HEK293 (cell line): ENCODE results near the gene MSH4.

Experiments used
- CTCF ChIA-PET: fragments of 350-600 bp; formaldehyde crosslinking; extraction: SDS; loops from one replicate; lab custom pipeline; 2021; ENCODE audit warnings: antibody characterized with exemption; lab: Yijun Ruan, JAX
- POLR2A ChIA-PET: fragments of 300-600 bp; formaldehyde crosslinking; extraction: SDS; loops from one replicate; lab custom pipeline; 2020; ENCODE audit warnings: antibody characterized with exemption, inconsistent platforms; lab: Yijun Ruan, JAX
- H3K27ac ChIP-seq: fragments of 200-500 bp; sonication (Bioruptor generic); 2 replicates; pipeline ENCODE4 v1.5.1; 2014; ENCODE audit warnings: low read depth, low read length, control low read depth, inconsistent platforms; ENCODE audit errors: extremely low read depth
- H3K36me3 ChIP-seq, 2 experiments: fragments of 200-500 bp in 1 of 2; sonication (Bioruptor generic) in 1 of 2; 1 replicate in 1 of 2; 2 replicates in 1 of 2; pipeline ENCODE4 v1.5.1; 2014 to 2017; ENCODE audit warnings: inconsistent platforms in 2 of 2, low read length in 2 of 2; ENCODE audit not compliant: control insufficient read depth in 2 of 2, insufficient read depth in 1 of 2
- H3K4me1 ChIP-seq: fragments of 200-500 bp; sonication (Bioruptor generic); 2 replicates; pipeline ENCODE4 v1.5.1; 2014; ENCODE audit warnings: mild to moderate bottlenecking, low read length, inconsistent platforms; ENCODE audit not compliant: control insufficient read depth, insufficient read depth
- H3K4me3 ChIP-seq: 2 replicates; pipeline ENCODE4 v1.5.1; 2011; ENCODE audit warnings: low read depth, mild to moderate bottlenecking, control low read depth, low read length, moderate library complexity
- H3K9me3 ChIP-seq: fragments of 200-500 bp; sonication (Bioruptor generic); 2 replicates; pipeline ENCODE4 v1.5.1; 2014; ENCODE audit warnings: low read depth, low read length, inconsistent platforms; ENCODE audit not compliant: control insufficient read depth, insufficient read depth
- CTCF ChIP-seq: fragments of 450-650 bp; formaldehyde crosslinking; IDR thresholded peaks from 2 replicates; pipeline ENCODE4 v1.5.1; 2016; ENCODE audit warnings: missing biosample characterization, missing genetic modification characterization
- GLI4 ChIP-seq: fragments of 450-650 bp; formaldehyde crosslinking; IDR thresholded peaks from 2 replicates; pipeline ENCODE4 v1.5.1; 2016; ENCODE audit warnings: missing biosample characterization, missing genetic modification characterization
- HOXD13 ChIP-seq: sonication (generic); formaldehyde crosslinking; IDR thresholded peaks from 2 replicates; pipeline ENCODE4 v1.8.0; 2022; ENCODE audit warnings: missing genetic modification reagents, borderline replicate concordance
- KLF7 ChIP-seq: fragments of 450-650 bp; formaldehyde crosslinking; IDR thresholded peaks from 2 replicates; pipeline ENCODE4 v1.5.1; 2016; ENCODE audit warnings: missing biosample characterization, missing genetic modification characterization, borderline replicate concordance
- KLF8 ChIP-seq: fragments of 450-650 bp; formaldehyde crosslinking; IDR thresholded peaks from 2 replicates; pipeline ENCODE4 v1.5.1; 2016; ENCODE audit warnings: missing biosample characterization, missing genetic modification characterization
- PATZ1 ChIP-seq: fragments of 450-650 bp; formaldehyde crosslinking; IDR thresholded peaks from 2 replicates; pipeline ENCODE4 v1.5.1; 2016; ENCODE audit warnings: missing biosample characterization, missing genetic modification characterization
- ZBTB10 ChIP-seq: fragments of 450-650 bp; formaldehyde crosslinking; IDR thresholded peaks from 2 replicates; pipeline ENCODE4 v1.5.1; 2016; ENCODE audit warnings: missing biosample characterization, missing genetic modification characterization
- ZBTB17 ChIP-seq: fragments of 450-650 bp; formaldehyde crosslinking; IDR thresholded peaks from 2 replicates; pipeline ENCODE4 v1.5.1; 2016; ENCODE audit warnings: missing biosample characterization, missing genetic modification characterization
- ZBTB26 ChIP-seq: fragments of 450-650 bp; formaldehyde crosslinking; optimal IDR thresholded peaks from 2 replicates; pipeline ENCODE3; 2016; ENCODE audit warnings: missing biosample characterization, mild to moderate bottlenecking, missing genetic modification characterization
- ZFP41 ChIP-seq: fragments of 450-650 bp; formaldehyde crosslinking; IDR thresholded peaks from 2 replicates; pipeline ENCODE4 v1.5.1; 2016; ENCODE audit warnings: missing biosample characterization, missing genetic modification characterization, borderline replicate concordance
- ZIC2 ChIP-seq: fragments of 450-650 bp; formaldehyde crosslinking; IDR thresholded peaks from 2 replicates; pipeline ENCODE4 v1.5.1; 2016; ENCODE audit warnings: missing biosample characterization, missing genetic modification characterization
- ZNF10 ChIP-seq: fragments of 450-650 bp; formaldehyde crosslinking; IDR thresholded peaks from 2 replicates; pipeline ENCODE4 v1.5.1; 2017; ENCODE audit warnings: missing biosample characterization, missing genetic modification characterization
- ZNF133 ChIP-seq: fragments of 450-650 bp; formaldehyde crosslinking; IDR thresholded peaks from 2 replicates; pipeline ENCODE4 v1.5.1; 2016; ENCODE audit warnings: missing biosample characterization, missing genetic modification characterization
- ZNF202 ChIP-seq: fragments of 450-650 bp; formaldehyde crosslinking; IDR thresholded peaks from 2 replicates; pipeline ENCODE4 v1.5.1; 2016; ENCODE audit warnings: missing biosample characterization, missing genetic modification characterization, borderline replicate concordance
- ZNF24 ChIP-seq: fragments of 450-650 bp; formaldehyde crosslinking; IDR thresholded peaks from 2 replicates; pipeline ENCODE4 v1.5.1; 2016; ENCODE audit warnings: missing biosample characterization, missing genetic modification characterization
- ZNF280C ChIP-seq: fragments of 450-650 bp; formaldehyde crosslinking; IDR thresholded peaks from 2 replicates; pipeline ENCODE4 v1.5.1; 2016; ENCODE audit warnings: missing biosample characterization, missing genetic modification characterization
- ZNF416 ChIP-seq: fragments of 450-650 bp; formaldehyde crosslinking; IDR thresholded peaks from 2 replicates; pipeline ENCODE4 v1.5.1; 2016; ENCODE audit warnings: missing biosample characterization, missing genetic modification characterization
- ZNF423 ChIP-seq: fragments of 450-650 bp; formaldehyde crosslinking; IDR thresholded peaks from 2 replicates; pipeline ENCODE4 v1.5.1; 2016; ENCODE audit warnings: missing biosample characterization, missing genetic modification characterization
- ZNF521 ChIP-seq: fragments of 450-650 bp; formaldehyde crosslinking; IDR thresholded peaks from 2 replicates; pipeline ENCODE4 v1.5.1; 2017; ENCODE audit warnings: missing biosample characterization, mild to moderate bottlenecking, missing genetic modification characterization
- ZNF621 ChIP-seq: fragments of 450-650 bp; formaldehyde crosslinking; IDR thresholded peaks from 2 replicates; pipeline ENCODE4 v1.5.1; 2017; ENCODE audit warnings: missing biosample characterization, missing genetic modification characterization
- ZNF629 ChIP-seq: fragments of 450-650 bp; formaldehyde crosslinking; IDR thresholded peaks from 2 replicates; pipeline ENCODE4 v1.5.1; 2017; ENCODE audit warnings: missing biosample characterization, missing genetic modification characterization
- ZNF677 ChIP-seq: fragments of 450-650 bp; IDR thresholded peaks from 2 replicates; pipeline ENCODE4 v1.5.0; 2018; ENCODE audit warnings: missing biosample characterization, mild to moderate bottlenecking, missing genetic modification characterization, moderate library complexity
- ZSCAN18 ChIP-seq: fragments of 450-650 bp; formaldehyde crosslinking; IDR thresholded peaks from 2 replicates; pipeline ENCODE4 v1.5.1; 2016; ENCODE audit warnings: missing biosample characterization, missing genetic modification characterization
- ZSCAN23 ChIP-seq: fragments of 450-650 bp; formaldehyde crosslinking; IDR thresholded peaks from 2 replicates; pipeline ENCODE4 v1.5.1; 2016; ENCODE audit warnings: missing biosample characterization, missing genetic modification characterization
- ZXDB ChIP-seq: fragments of 450-650 bp; formaldehyde crosslinking; IDR thresholded peaks from 2 replicates; pipeline ENCODE4 v1.5.1; 2016; ENCODE audit warnings: missing biosample characterization, missing genetic modification characterization

MSH4 gene

GRCh38 chr1:75787524-75787923 lies 9.2 kb upstream of the MSH4 start:
- Histone ChIP-seq H3K4me3 (peak overlapping the region; percentile 79), H3K4me1 (no peaks in the 10 kb centered on the region), H3K27ac (no peak overlapping the region), H3K9me3 (no peaks in the 10 kb centered on the region), H3K36me3 (peaks cover 27 to 56% of the 10 kb centered on the region in 2 experiments)
- no peak for TF ChIP-seq HOXD13 (CRISPR knock-in tag)
- no peak for TF ChIP-seq ZSCAN23 (tag by site-specific recombination)
- no peak for TF ChIP-seq ZNF133 (tag by site-specific recombination)
- TF ChIP-seq ZNF10 (tag by site-specific recombination), result no peak
- TF ChIP-seq ZFP41, result no peak
- TF ChIP-seq ZXDB, result no peak
- TF ChIP-seq ZBTB10 (tag by site-specific recombination), result no peak
- no peak for TF ChIP-seq ZBTB26 (tag by site-specific recombination)
- no peak for TF ChIP-seq ZNF621 (tag by site-specific recombination)
- TF ChIP-seq ZNF202, result no peak
- TF ChIP-seq ZNF521 (tag by site-specific recombination), result no peak
- TF ChIP-seq KLF8, result no peak
- TF ChIP-seq ZBTB17 (tag by site-specific recombination), result no peak
- no peak for TF ChIP-seq ZNF677
- no peak for TF ChIP-seq ZIC2
- TF ChIP-seq ZNF423 (tag by site-specific recombination), result no peak
- ChIA-PET POLR2A (interaction anchor here (1.1 kb wide), 1 partner anchor 9 kb away, joined by 4 read pairs; the partner anchor contains the start of gene MSH4), CTCF (no interaction called here)

GRCh38 chr1:75789988-75790387 lies 6.7 kb upstream of the MSH4 start:
- POLR2A ChIA-PET, result no interaction called here
- Histone ChIP-seq H3K27ac (no peak overlapping the region), H3K36me3 (peaks cover 42 to 81% of the 10 kb centered on the region in 2 experiments), H3K4me3 (no peak overlapping the region), H3K4me1 (no peaks in the 10 kb centered on the region), H3K9me3 (no peaks in the 10 kb centered on the region)
- CTCF ChIA-PET, result interaction anchor here (0.7 kb wide), 1 partner anchor 1099 kb away, joined by 3 read pairs; no protein-coding TSS in a partner anchor
- TF ChIP-seq ZNF24 (tag by site-specific recombination) (no peak), ZNF629 (tag by site-specific recombination) (no peak), CTCF (tag by site-specific recombination) (no peak), GLI4 (no peak), ZNF416 (no peak), ZNF280C (tag by site-specific recombination) (no peak), ZSCAN18 (no peak), PATZ1 (no peak), KLF7 (tag by site-specific recombination) (no peak)
